Fibroblast of lung (primary cell): ENCODE results near the gene MACC1. TPM values are rescaled to one million over a fixed set of nuclear protein-coding genes. Genes with fewer than 3 reads are reported as not detected.

Experiments
- DNase-seq, 2 donors: peaks; one replicate each; pipeline versions ENCODE4 v3.0.0 to v3.0.0-alpha.2; 2010; ENCODE audit warnings: low read depth in 2 of 2
- H2AFZ ChIP-seq: 2 replicates; pipeline ENCODE4 v1.5.1; 2012; ENCODE audit warnings: low read length, control low read depth, inconsistent platforms
- H3K27ac ChIP-seq: 2 replicates; pipeline ENCODE4 v1.5.1; 2011; ENCODE audit warnings: low read length, control low read depth; ENCODE audit not compliant: insufficient read depth
- H3K27me3 ChIP-seq: 2 replicates; pipeline ENCODE4 v1.5.1; 2011; ENCODE audit warnings: mild to moderate bottlenecking, low read length; ENCODE audit not compliant: control insufficient read depth, insufficient read depth
- H3K36me3 ChIP-seq: 2 replicates; pipeline ENCODE4 v1.5.1; 2011; ENCODE audit warnings: low read length; ENCODE audit not compliant: control insufficient read depth, insufficient read depth
- H3K4me1 ChIP-seq: 2 replicates; pipeline ENCODE4 v1.5.1; 2011; ENCODE audit warnings: low read length; ENCODE audit not compliant: control insufficient read depth, insufficient read depth; ENCODE audit errors: extremely low read depth
- H3K4me2 ChIP-seq: 2 replicates; pipeline ENCODE4 v1.5.1; 2011; ENCODE audit warnings: low read length, control low read depth; ENCODE audit not compliant: insufficient read depth; ENCODE audit errors: extremely low read depth
- H3K4me3 ChIP-seq, 4 experiments: fragments of 200-600 bp in 1 of 4; sonication (generic) in 1 of 4; replicated peaks in 1 of 4; 2 replicates each; pipeline ENCODE4 v1.5.1; 2011 to 2016; ENCODE audit warnings: low read length in 4 of 4, low read depth in 3 of 4, mild to moderate bottlenecking in 3 of 4, control low read depth in 2 of 4, inconsistent platforms in 1 of 4, mixed read lengths in 1 of 4; ENCODE audit not compliant: insufficient read depth in 1 of 4; ENCODE audit errors: control extremely low read depth in 1 of 4
- H3K79me2 ChIP-seq: 2 replicates; pipeline ENCODE4 v1.5.1; 2012; ENCODE audit warnings: mild to moderate bottlenecking, low read length, inconsistent platforms; ENCODE audit not compliant: control insufficient read depth, insufficient read depth
- H3K9ac ChIP-seq: 2 replicates; pipeline ENCODE4 v1.5.1; 2011; ENCODE audit warnings: mild to moderate bottlenecking, low read length, control low read depth; ENCODE audit not compliant: insufficient read depth
- H3K9me3 ChIP-seq: 2 replicates; pipeline ENCODE4 v1.5.1; 2012; ENCODE audit warnings: low read depth, low read length; ENCODE audit not compliant: control insufficient read depth, insufficient read depth
- H4K20me1 ChIP-seq: 2 replicates; pipeline ENCODE4 v1.5.1; 2011; ENCODE audit warnings: low read length; ENCODE audit not compliant: control insufficient read depth, insufficient read depth; ENCODE audit errors: extremely low read depth
- CTCF ChIP-seq, 2 donors: IDR thresholded peaks in 1 of 2; conservative IDR thresholded peaks in 1 of 2; 1 replicate in 1 of 2; 2 replicates in 1 of 2; pipeline ENCODE4 v1.5.1; 2011 to 2012; ENCODE audit warnings: low read length in 2 of 2, control low read depth in 1 of 2, inconsistent platforms in 1 of 2, low read depth in 1 of 2, mild to moderate bottlenecking in 1 of 2
- EZH2 ChIP-seq: IDR thresholded peaks from 2 replicates; pipeline ENCODE4 v1.5.1; 2012; ENCODE audit warnings: low read length, control low read depth, mild to moderate bottlenecking; ENCODE audit errors: missing control alignments
- polyA plus RNA-seq, 2 donors: library from polyadenylated mRNA; depleted of rRNA in 1 of 2; stranded (reverse) in 1 of 2; unstranded in 1 of 2; fragments of >200 nt; gene quantifications; 2 replicates each; pipeline ENCODE4 v1.2.1, GENCODE V29; 2011 to 2012; ENCODE audit warnings: missing spikeins in 1 of 2
- total RNA-seq: library from RNA; depleted of rRNA; stranded (reverse); fragments of >200 nt; gene quantifications from 2 replicates; pipeline ENCODE4 v1.2.1, GENCODE V29; 2014

Gene MACC1
- total and polyA plus RNA-seq, 2 donors (not counting 1 experiment from before 2014, with no cell fraction given): under 0.01 to 0.33 TPM

GRCh38 chr7:20232848-20233247 is 15.7 kb upstream of the MACC1 start:
- no peaks in the 10 kb centered on the region for H3K36me3 ChIP-seq
- H3K4me1 ChIP-seq: peaks cover 4% of the 10 kb centered on the region
- no peak for TF ChIP-seq EZH2
- no peak for TF ChIP-seq CTCF (conservative IDR thresholded peaks at IDR 0.05 in 1 of 2, IDR thresholded peaks at IDR 0.05 in 1 of 2; ENCODE audit: low read depth in 1 of 2, low read length in 2 of 2)
- no peak for DNase-seq
- no peak overlapping the region for H3K4me3 ChIP-seq
- no peaks in the 10 kb centered on the region for H3K79me2 ChIP-seq
- H3K9ac ChIP-seq: no peak overlapping the region
- no peak overlapping the region for H3K4me2 ChIP-seq
- H4K20me1 ChIP-seq: no peaks in the 10 kb centered on the region
- no peaks in the 10 kb centered on the region for H3K9me3 ChIP-seq
- no peaks in the 10 kb centered on the region for H3K27me3 ChIP-seq
- H3K27ac ChIP-seq: no peak overlapping the region
- no peak overlapping the region for H2AFZ ChIP-seq

GRCh38 chr7:20229646-20230500 is 12.7 kb upstream of the MACC1 start:
- H4K20me1 ChIP-seq: no peaks in the 10 kb centered on the region
- peak; percentile 91 to 94 for DNase-seq
- H2AFZ ChIP-seq: no peak overlapping the region
- no peak for TF ChIP-seq CTCF (conservative IDR thresholded peaks at IDR 0.05 in 1 of 2, IDR thresholded peaks at IDR 0.05 in 1 of 2; ENCODE audit: low read depth in 1 of 2, low read length in 2 of 2)
- no peak for TF ChIP-seq EZH2
- no peaks in the 10 kb centered on the region for H3K9me3 ChIP-seq
- no peaks in the 10 kb centered on the region for H3K27me3 ChIP-seq
- H3K4me3 ChIP-seq: no peak overlapping the region
- H3K36me3 ChIP-seq: no peaks in the 10 kb centered on the region
- H3K9ac ChIP-seq: no peak overlapping the region
- no peaks in the 10 kb centered on the region for H3K79me2 ChIP-seq
- H3K27ac ChIP-seq: peak overlapping the region; percentile 71
- peaks cover 4% of the 10 kb centered on the region for H3K4me1 ChIP-seq
- peak overlapping the region; percentile 37 for H3K4me2 ChIP-seq

GRCh38 chr7:20229081-20229480 is 11.9 kb upstream of the MACC1 start:
- no peak overlapping the region for H3K4me3 ChIP-seq
- no peaks in the 10 kb centered on the region for H3K27me3 ChIP-seq
- no peak overlapping the region for H2AFZ ChIP-seq
- no peak overlapping the region for H3K4me2 ChIP-seq
- H3K27ac ChIP-seq: no peak overlapping the region
- DNase-seq: no peak
- TF ChIP-seq CTCF (conservative IDR thresholded peaks at IDR 0.05 in 1 of 2, IDR thresholded peaks at IDR 0.05 in 1 of 2; ENCODE audit: low read depth in 1 of 2, low read length in 2 of 2) (no peak), EZH2 (no peak)
- no peaks in the 10 kb centered on the region for H3K9me3 ChIP-seq
- H3K79me2 ChIP-seq: no peaks in the 10 kb centered on the region
- no peak overlapping the region for H3K9ac ChIP-seq
- H4K20me1 ChIP-seq: no peaks in the 10 kb centered on the region
- H3K4me1 ChIP-seq: peaks cover 4% of the 10 kb centered on the region
- no peaks in the 10 kb centered on the region for H3K36me3 ChIP-seq
